A673 (cell line): Measurements from ENCODE around the gene ADAM10. TPM values are rescaled to one million over a fixed set of nuclear protein-coding genes. Genes with fewer than 3 reads are reported as not detected.

Experiments
- BruUV-seq: library from RNA; stranded (reverse); fragments of 400-500 nt; replicated peaks from 2 replicates; lab custom pipeline; 2021; lab: Mats Ljungman, UMichigan
- CTCF ChIA-PET: fragments of 300-600 bp; sonication (Branson Sonifier 250); formaldehyde crosslinking; loops from one replicate; lab custom pipeline; 2022; ENCODE audit warnings: antibody characterized with exemption; lab: Charles Lee
- POLR2A ChIA-PET: fragments of 300-600 bp; sonication (Branson Sonifier 250); formaldehyde crosslinking; loops from one replicate; lab custom pipeline; 2022; ENCODE audit warnings: antibody characterized with exemption; ENCODE audit not compliant: low non-redundant PET; lab: Charles Lee
- DNase-seq: peaks from one replicate; pipeline ENCODE4 v3.0.0-alpha.2; 2015; ENCODE audit warnings: low spot score
- H3K27ac ChIP-seq: fragments of 200-600 bp; sonication (generic); 2 replicates; pipeline ENCODE4 v1.5.1; 2016; ENCODE audit warnings: mixed run types, low read depth, mild to moderate bottlenecking, mixed read lengths, antibody characterized with exemption, low read length; ENCODE audit not compliant: poor library complexity, severe bottlenecking
- H3K27me3 ChIP-seq: fragments of 200-600 bp; sonication (generic); replicated peaks from 2 replicates; pipeline ENCODE4 v1.6.1; 2017; ENCODE audit warnings: mixed run types, low read depth, mild to moderate bottlenecking, mixed read lengths, antibody characterized with exemption, low read length; ENCODE audit not compliant: insufficient read depth, poor library complexity
- H3K36me3 ChIP-seq: fragments of 200-600 bp; sonication (generic); 2 replicates; pipeline ENCODE4 v1.6.1; 2016; ENCODE audit warnings: mixed run types, mild to moderate bottlenecking, mixed read lengths, antibody characterized with exemption, low read length; ENCODE audit not compliant: insufficient read depth, poor library complexity, severe bottlenecking
- H3K4me1 ChIP-seq: fragments of 200-600 bp; sonication (generic); 2 replicates; pipeline ENCODE4 v1.6.1; 2017; ENCODE audit warnings: mixed run types, mild to moderate bottlenecking, mixed read lengths, antibody characterized with exemption, low read length; ENCODE audit not compliant: insufficient read depth, poor library complexity, severe bottlenecking
- H3K4me3 ChIP-seq: fragments of 200-600 bp; sonication (generic); 2 replicates; pipeline ENCODE4 v1.5.1; 2016; ENCODE audit warnings: low read depth, mixed run types, mild to moderate bottlenecking, mixed read lengths, low read length; ENCODE audit not compliant: poor library complexity, severe bottlenecking
- H3K9me3 ChIP-seq: fragments of 200-600 bp; sonication (generic); 2 replicates; pipeline ENCODE4 v1.6.1; 2016; ENCODE audit warnings: mixed run types, low read depth, mild to moderate bottlenecking, mixed read lengths, antibody characterized with exemption, low read length; ENCODE audit not compliant: poor library complexity, severe bottlenecking
- CTCF ChIP-seq: fragments of 300-800, 200-600 bp; sonication (generic); conservative IDR thresholded peaks from 2 replicates; pipeline ENCODE4 v1.5.1; 2017; ENCODE audit warnings: low read depth, mild to moderate bottlenecking, antibody characterized with exemption, low read length, moderate library complexity, mixed read lengths
- EZH2 ChIP-seq: fragments of 200-600 bp; sonication (generic); IDR thresholded peaks from 2 replicates; pipeline ENCODE4 v1.6.1; 2017; ENCODE audit warnings: borderline replicate concordance, low read depth, mild to moderate bottlenecking, mixed read lengths, antibody characterized with exemption, low read length; ENCODE audit not compliant: poor library complexity, severe bottlenecking
- intact Hi-C: fragments of 100-400 bp; cut with micrococcal nuclease; formaldehyde crosslinking; loops from one replicate; pipeline ENCODE4 v1.10.0; 2022; ENCODE audit not compliant: unreplicated experiment
- total RNA-seq: library from RNA; stranded (reverse); gene quantifications from 2 replicates; pipeline ENCODE4 v1.2.3, GENCODE V29; 2021

ADAM10 gene
- total RNA-seq, 1 experiment from 2014 or later = 130 TPM

GRCh38 chr15:58671186-58671585 is 78.3 kb downstream of the ADAM10 start:
- DNase-seq = no peak

GRCh38 chr15:58669108-58669507 is 80.4 kb downstream of the ADAM10 start:
- no TSS peak for BruUV-seq
- Histone ChIP-seq H3K27me3 (no peaks in the 10 kb centered on the region), H3K36me3 (peaks cover 5% of the 10 kb centered on the region), H3K27ac (no peak overlapping the region), H3K9me3 (no peaks in the 10 kb centered on the region), H3K4me3 (no peak overlapping the region), H3K4me1 (peaks cover 5% of the 10 kb centered on the region)
- TF ChIP-seq CTCF (no peak), EZH2 (no peak)
- no peak for DNase-seq
- POLR2A ChIA-PET = no interaction called here
- intact Hi-C loops = no loop called here
- CTCF ChIA-PET = no interaction called here

More at GRCh38 chr15:58671186-58671585, 78.3 kb downstream of the ADAM10 start:
- Histone ChIP-seq H3K4me1 (peaks cover 5% of the 10 kb centered on the region), H3K27me3 (no peaks in the 10 kb centered on the region), H3K36me3 (no peaks in the 10 kb centered on the region), H3K4me3 (no peak overlapping the region), H3K27ac (no peak overlapping the region), H3K9me3 (no peaks in the 10 kb centered on the region)
- no TSS peak for BruUV-seq
- ChIA-PET POLR2A (no interaction called here), CTCF (no interaction called here)
- intact Hi-C loops = no loop called here
- no peak for TF ChIP-seq EZH2
- no peak for TF ChIP-seq CTCF

- TF ChIP-seq CTCF = no peak
- no peak for TF ChIP-seq EZH2
- no peak for DNase-seq
- Histone ChIP-seq H3K27ac (no peak overlapping the region), H3K27me3 (no peaks in the 10 kb centered on the region), H3K9me3 (no peaks in the 10 kb centered on the region), H3K36me3 (peaks cover 5% of the 10 kb centered on the region), H3K4me3 (no peak overlapping the region), H3K4me1 (peaks cover 5% of the 10 kb centered on the region)
- POLR2A ChIA-PET = no interaction called here
- intact Hi-C loops = no loop called here
- CTCF ChIA-PET = no interaction called here
- BruUV-seq = no TSS peak
These were observed 82.5 kb downstream of the ADAM10 start for GRCh38 chr15:58666957-58667356.
